Upper lobe of left lung (tissue), 4 donors: Measurements from ENCODE around the gene ENTR1.

ENCODE experiments used
- CTCF ChIP-seq, 6 experiments: fragments of 450-650 bp in 4 of 6; fragments of 200-600 bp in 2 of 6; sonication (generic) in 2 of 6; IDR thresholded peaks; one replicate each; pipeline ENCODE4 v1.5.1; 2016 to 2019; ENCODE audit warnings: antibody characterized with exemption in 6 of 6
- EP300 ChIP-seq, 4 donors: sonication (generic); formaldehyde crosslinking; IDR thresholded peaks; one replicate each; pipeline ENCODE4 v1.5.1; 2017; ENCODE audit warnings: antibody characterized with exemption in 4 of 4, control low read depth in 2 of 4
- POLR2A ChIP-seq, 4 donors: fragments of 450-650 bp; IDR thresholded peaks; one replicate each; pipeline ENCODE4 v1.5.1; 2016 to 2017; ENCODE audit warnings: antibody characterized with exemption in 4 of 4, mild to moderate bottlenecking in 2 of 4
- POLR2AphosphoS5 ChIP-seq, 2 donors: sonication (generic); formaldehyde crosslinking; IDR thresholded peaks; one replicate each; pipeline ENCODE4 v1.5.1; 2017; ENCODE audit warnings: antibody characterized with exemption in 2 of 2

- no peak for TF ChIP-seq CTCF (IDR thresholded peaks at IDR 0.05)
- no peak for TF ChIP-seq POLR2AphosphoS5 (IDR thresholded peaks at IDR 0.05)
- no peak for TF ChIP-seq EP300 (IDR thresholded peaks at IDR 0.05)
- TF ChIP-seq POLR2A (IDR thresholded peaks at IDR 0.05): no peak
Observed at GRCh38 chr9:136392538-136393449, 17.6 kb downstream of the ENTR1 start.
